B cell (primary cell): ENCODE measurements around the gene MVB12B. TPM values are rescaled to one million over a fixed set of nuclear protein-coding genes. Genes with fewer than 3 reads are reported as not detected.

Source experiments
- ATAC-seq: fragments of 200-7000 bp; cut with Tn5 transposase; one replicate; pipeline ENCODE4 v1.10.0; 2021; ENCODE audit warnings: low read depth, mild to moderate bottlenecking, moderate number of reproducible peaks, moderate library complexity
- CTCF ChIA-PET: fragments of 350-600 bp; sonication (Branson Sonifier 250); formaldehyde crosslinking; loops from one replicate; lab custom pipeline; 2021; ENCODE audit warnings: antibody characterized with exemption, inconsistent platforms; lab: Charles Lee
- POLR2A ChIA-PET: fragments of 350-600 bp; sonication (Branson Sonifier 250); formaldehyde crosslinking; loops from one replicate; lab custom pipeline; 2021; ENCODE audit warnings: antibody characterized with exemption; lab: Charles Lee
- DNase-seq: peaks from one replicate; pipeline ENCODE4 v3.0.0; 2013
- H2AFZ ChIP-seq: 2 replicates; pipeline ENCODE4 v1.6.1; 2012; ENCODE audit warnings: mild to moderate bottlenecking, low read depth, low read length; ENCODE audit not compliant: insufficient read depth, poor library complexity, severe bottlenecking
- H3K27ac ChIP-seq, 2 donors: 1 replicate in 1 of 2; 2 replicates in 1 of 2; pipeline ENCODE4 v1.5.1; 2012 to 2013; ENCODE audit warnings: low read length in 2 of 2, mild to moderate bottlenecking in 2 of 2, moderate library complexity in 1 of 2
- H3K27me3 ChIP-seq, 4 experiments: fragments of 200-600 bp in 1 of 4; sonication (generic) in 1 of 4; replicated peaks in 1 of 4; 1 replicate in 2 of 4; 2 replicates in 2 of 4; pipeline versions ENCODE4 v1.6.1 to v1.7.0; 2013 to 2016; ENCODE audit warnings: low read length in 3 of 4, mild to moderate bottlenecking in 2 of 4, mixed read lengths in 1 of 4, moderate library complexity in 1 of 4; ENCODE audit not compliant: insufficient read depth in 4 of 4, control insufficient read depth in 3 of 4; ENCODE audit errors: control extremely low read depth in 1 of 4
- H3K36me3 ChIP-seq, 2 experiments: replicated peaks in 1 of 2; 1 replicate in 1 of 2; 2 replicates in 1 of 2; pipeline versions ENCODE4 v1.6.1 to v1.7.1; 2013; ENCODE audit warnings: low read length in 1 of 2; ENCODE audit not compliant: insufficient read depth in 2 of 2, control insufficient read depth in 1 of 2; ENCODE audit errors: control extremely low read depth in 1 of 2, extremely low read depth in 1 of 2
- H3K4me1 ChIP-seq, 2 donors: fragments of 200-600 bp in 1 of 2; sonication (generic) in 1 of 2; 1 replicate in 1 of 2; 2 replicates in 1 of 2; pipeline versions ENCODE4 v1.5.1 to v1.6.1; 2013 to 2017; ENCODE audit warnings: low read length in 2 of 2; ENCODE audit not compliant: control insufficient read depth in 2 of 2, insufficient read depth in 2 of 2
- H3K4me2 ChIP-seq: replicated peaks from 2 replicates; pipeline ENCODE3; 2012; ENCODE audit warnings: mild to moderate bottlenecking, low read depth, low read length; ENCODE audit not compliant: poor library complexity, severe bottlenecking
- H3K4me3 ChIP-seq, 5 experiments: fragments of 200-600 bp in 1 of 5; sonication (generic) in 1 of 5; 1 replicate in 3 of 5; 2 replicates in 2 of 5; pipeline versions ENCODE4 v1.5.1 to v1.7.0; 2011 to 2016; ENCODE audit warnings: low read length in 4 of 5, mild to moderate bottlenecking in 4 of 5, low read depth in 2 of 5, control low read depth in 1 of 5, moderate library complexity in 1 of 5; ENCODE audit not compliant: insufficient read depth in 1 of 5; ENCODE audit errors: control extremely low read depth in 1 of 5, extremely low read depth in 1 of 5
- H3K79me2 ChIP-seq: fragments of 200-600 bp; sonication (generic); one replicate; pipeline ENCODE4 v1.6.0; 2016; ENCODE audit warnings: low read length; ENCODE audit not compliant: control insufficient read depth, insufficient read depth
- H3K9ac ChIP-seq: fragments of 200-600 bp; sonication (generic); 2 replicates; pipeline ENCODE4 v1.6.1; 2017; ENCODE audit warnings: mild to moderate bottlenecking, low read length, moderate library complexity
- H3K9me3 ChIP-seq, 3 donors: one replicate each; pipeline versions ENCODE4 v1.6.1 to v1.7.1; 2013; ENCODE audit warnings: low read length in 2 of 3; ENCODE audit not compliant: control insufficient read depth in 2 of 3, insufficient read depth in 1 of 3; ENCODE audit errors: control extremely low read depth in 1 of 3
- H4K20me1 ChIP-seq: 2 replicates; pipeline ENCODE4 v1.6.0; 2012; ENCODE audit warnings: mild to moderate bottlenecking, low read length; ENCODE audit not compliant: insufficient read depth, control insufficient read depth, poor library complexity, severe bottlenecking
- H3K27ac Mint-ChIP-seq: one replicate; pipeline ENCODE4 v1.8.0; 2021; ENCODE audit warnings: mixed read lengths
- H3K27me3 Mint-ChIP-seq: one replicate; pipeline ENCODE4 v1.8.0; 2021; ENCODE audit warnings: mixed read lengths
- H3K4me1 Mint-ChIP-seq: one replicate; pipeline ENCODE4 v1.8.0; 2021; ENCODE audit warnings: mixed read lengths
- H3K4me3 Mint-ChIP-seq: one replicate; pipeline ENCODE4 v1.8.0; 2021; ENCODE audit warnings: mixed read lengths
- H3K9me3 Mint-ChIP-seq: one replicate; pipeline ENCODE4 v1.8.0; 2022; ENCODE audit warnings: mixed read lengths; ENCODE audit not compliant: insufficient read depth
- CTCF ChIP-seq: fragments of 200-600 bp; IDR thresholded peaks from one replicate; pipeline ENCODE4 v1.8.0; 2022; ENCODE audit warnings: antibody characterized with exemption, mild to moderate bottlenecking
- EZH2 ChIP-seq: IDR thresholded peaks from 2 replicates; pipeline ENCODE4 v1.6.1; 2012; ENCODE audit warnings: borderline replicate concordance, low read depth, mild to moderate bottlenecking, moderate library complexity, low read length; ENCODE audit not compliant: insufficient read depth, poor library complexity, severe bottlenecking
- whole genome bisulfite sequencing: methylation state at CpG from one replicate; pipeline ENCODE4 v1.1.5; 2013; ENCODE audit warnings: missing lambda C conversion rate; ENCODE audit not compliant: insufficient coverage; 5-methylcytosine and 5-hydroxymethylcytosine counted together
- intact Hi-C: fragments of 100-400 bp; cut with micrococcal nuclease; formaldehyde crosslinking; loops from one replicate; pipeline ENCODE4 v1.10.0; 2022
- polyA plus RNA-seq: library from polyadenylated mRNA; depleted of rRNA; stranded (reverse); fragments of >200 nt; gene quantifications from 2 replicates; pipeline ENCODE4 v1.2.3, GENCODE V29; 2012
- total RNA-seq, 2 donors: library from RNA; stranded (reverse); fragments of 120-200 nt in 1 of 2; gene quantifications; 1 replicate in 1 of 2; 2 replicates in 1 of 2; pipeline versions ENCODE4 v1.2.3 to v1.2.4, GENCODE V29; 2013 to 2022

MVB12B gene
- total and polyA plus RNA-seq, 2 donors (not counting 1 experiment from before 2014, with no cell fraction given), result 1.2 to 9.8 TPM

- DNase-seq (no peak), ATAC-seq (no peak)
- Histone ChIP-seq H4K20me1 (no peaks in the 10 kb centered on the region), H3K9ac (no peak overlapping the region), H3K27me3 (no peaks in the 10 kb centered on the region), H3K4me1 (peaks cover 0 to 5% of the 10 kb centered on the region in 2 donors), H2AFZ (no peak overlapping the region), H3K27ac (no peak overlapping the region), H3K79me2 (no peaks in the 10 kb centered on the region), H3K4me3 (no peak overlapping the region), H3K9me3 (no peaks in the 10 kb centered on the region), H3K4me2 (no peak overlapping the region), H3K36me3 (no peaks in the 10 kb centered on the region)
- Mint-ChIP-seq H3K9me3 (no peaks in the 10 kb centered on the region), H3K27ac (no peak overlapping the region), H3K4me3 (no peak overlapping the region), H3K4me1 (peaks cover 8% of the 10 kb centered on the region), H3K27me3 (no peaks in the 10 kb centered on the region)
- 94% methylated on average over 14 of the region's 14 CpGs for WGBS
- TF ChIP-seq CTCF (no peak), EZH2 (no peak)
- intact Hi-C loops, result no loop called here
- ChIA-PET POLR2A (no interaction called here), CTCF (no interaction called here)
Observed at GRCh38 chr9:126404459-126404858, 77.8 kb downstream of the MVB12B start.

- Histone ChIP-seq H3K9me3 (no peaks in the 10 kb centered on the region), H3K4me2 (no peak overlapping the region), H3K36me3 (no peaks in the 10 kb centered on the region), H3K79me2 (no peaks in the 10 kb centered on the region), H3K27me3 (no peaks in the 10 kb centered on the region), H4K20me1 (no peaks in the 10 kb centered on the region), H3K27ac (no peak overlapping the region), H3K4me1 (peaks cover 10 to 12% of the 10 kb centered on the region in 2 donors), H3K4me3 (no peak overlapping the region), H2AFZ (no peak overlapping the region), H3K9ac (no peak overlapping the region)
- DNase-seq (no peak), ATAC-seq (no peak)
- Mint-ChIP-seq H3K4me3 (no peak overlapping the region), H3K27me3 (no peaks in the 10 kb centered on the region), H3K27ac (no peak overlapping the region), H3K4me1 (peaks cover 19% of the 10 kb centered on the region), H3K9me3 (no peaks in the 10 kb centered on the region)
- CTCF ChIA-PET, result interaction anchor here (1.0 to 2.4 kb wide), 2 partner anchors 85 to 90 kb away, joined by 3 to 9 read pairs; no protein-coding TSS in a partner anchor
- POLR2A ChIA-PET, result no interaction called here
- WGBS, result 96% methylated on average over 6 of the region's 10 CpGs
- no peak for TF ChIP-seq EZH2
- TF ChIP-seq CTCF, result no peak
- intact Hi-C loops, result no loop called here
Observed at GRCh38 chr9:126406075-126406667, 79.5 kb downstream of the MVB12B start.
